Neural progenitor cell (in vitro differentiated cells): ENCODE results near the gene UBE2D2. TPM values are rescaled to one million over a fixed set of nuclear protein-coding genes. Genes with fewer than 3 reads are reported as not detected.
"Not testable (repeated sequence)": the region's sequence is repeated elsewhere in the genome, so short reads cannot be mapped to it uniquely, and the experiment has no call there.

Experiments
- DNase-seq: peaks from one replicate; pipeline ENCODE4 v3.0.0-alpha.2; 2016; ENCODE audit warnings: low spot score
- H2AFZ ChIP-seq: fragments of 200-600 bp; sonication (generic); replicated peaks from 2 replicates; pipeline ENCODE4 v1.6.1; 2016; ENCODE audit warnings: antibody characterized with exemption
- H3F3A ChIP-seq: fragments of 200-600 bp; sonication (generic); 2 replicates; pipeline ENCODE4 v1.6.1; 2016; ENCODE audit warnings: antibody characterized with exemption, low read depth
- H3K27ac ChIP-seq: fragments of 200-600 bp; sonication (generic); 2 replicates; pipeline ENCODE4 v1.5.1; 2016; ENCODE audit warnings: mild to moderate bottlenecking
- H3K27me3 ChIP-seq: fragments of 200-600 bp; sonication (generic); 2 replicates; pipeline ENCODE4 v1.6.1; 2016; ENCODE audit warnings: mild to moderate bottlenecking, moderate library complexity
- H3K36me3 ChIP-seq: fragments of 200-600 bp; sonication (generic); 2 replicates; pipeline ENCODE4 v1.5.1; 2016
- H3K4me1 ChIP-seq: fragments of 200-600 bp; sonication (generic); 2 replicates; pipeline ENCODE4 v1.6.1; 2016; ENCODE audit warnings: mixed run types
- H3K4me2 ChIP-seq: fragments of 200-600 bp; sonication (generic); 2 replicates; pipeline ENCODE4 v1.6.1; 2016
- H3K4me3 ChIP-seq: fragments of 200-600 bp; sonication (generic); 2 replicates; pipeline ENCODE4 v1.5.1; 2016
- H3K79me2 ChIP-seq: fragments of 200-600 bp; sonication (generic); 2 replicates; pipeline ENCODE4 v1.6.1; 2016; ENCODE audit warnings: low read depth
- H3K9ac ChIP-seq: fragments of 200-600 bp; sonication (generic); 2 replicates; pipeline ENCODE4 v1.6.1; 2016
- H3K9me3 ChIP-seq: fragments of 200-600 bp; sonication (generic); 2 replicates; pipeline ENCODE4 v1.5.1; 2016; ENCODE audit warnings: low read depth
- H4K20me1 ChIP-seq: fragments of 200-600 bp; sonication (generic); 2 replicates; pipeline ENCODE4 v1.6.1; 2016; ENCODE audit warnings: low read depth
- H3K27ac Mint-ChIP-seq: 3 replicates; pipeline ENCODE4 v1.8.0; 2021; ENCODE audit warnings: mixed read lengths
- H3K27me3 Mint-ChIP-seq: 2 replicates; pipeline ENCODE4 v1.8.0; 2022; ENCODE audit warnings: low read depth, mild to moderate bottlenecking, inconsistent platforms, moderate library complexity, mixed read lengths; ENCODE audit not compliant: insufficient read depth
- H3K36me3 Mint-ChIP-seq: 3 replicates; pipeline ENCODE4 v1.8.0; 2021; ENCODE audit warnings: mixed read lengths
- H3K4me1 Mint-ChIP-seq: 3 replicates; pipeline ENCODE4 v1.8.0; 2021; ENCODE audit warnings: mixed read lengths
- H3K4me3 Mint-ChIP-seq: 3 replicates; pipeline ENCODE4 v1.8.0; 2021; ENCODE audit warnings: mild to moderate bottlenecking, moderate library complexity, mixed read lengths
- H3K9me3 Mint-ChIP-seq: 3 replicates; pipeline ENCODE4 v1.8.0; 2020; ENCODE audit warnings: mixed read lengths
- CTCF ChIP-seq: fragments of 200-600 bp; sonication (generic); IDR thresholded peaks from 2 replicates; pipeline ENCODE4 v1.5.1; 2017; ENCODE audit warnings: antibody characterized with exemption, mild to moderate bottlenecking
- EZH2 ChIP-seq: fragments of 200-600 bp; sonication (generic); IDR thresholded peaks from 2 replicates; pipeline ENCODE4 v1.6.1; 2017; ENCODE audit warnings: antibody characterized with exemption, mild to moderate bottlenecking, moderate library complexity
- EZH2phosphoT487 ChIP-seq: fragments of 200-600 bp; sonication (generic); IDR thresholded peaks from 2 replicates; pipeline ENCODE4 v1.6.1; 2017; ENCODE audit warnings: antibody characterized with exemption
- total RNA-seq: library from RNA; depleted of rRNA; stranded (reverse); fragments of >200 nt; gene quantifications from 2 replicates; pipeline ENCODE4 v1.2.3, GENCODE V29; 2015; ENCODE audit warnings: low replicate concordance

UBE2D2 gene
- total RNA-seq, 1 donor from 2014 or later = 141 TPM

- H3K36me3 Mint-ChIP-seq = peaks cover 21% of the 10 kb centered on the region
- H3K27ac ChIP-seq = no peak overlapping the region
- H3K27me3 ChIP-seq = no peaks in the 10 kb centered on the region
- H3F3A ChIP-seq = peaks cover 6% of the 10 kb centered on the region
- no peak overlapping the region for H3K4me3 Mint-ChIP-seq
- no peak overlapping the region for H2AFZ ChIP-seq
- DNase-seq = no peak
- no peaks in the 10 kb centered on the region for H3K36me3 ChIP-seq
- peaks cover 8% of the 10 kb centered on the region for H3K9me3 Mint-ChIP-seq
- peaks cover 3% of the 10 kb centered on the region for H3K4me1 Mint-ChIP-seq
- TF ChIP-seq EZH2phosphoT487 (no peak), CTCF (no peak), EZH2 (no peak)
- H3K79me2 ChIP-seq = peaks cover 99% of the 10 kb centered on the region
- H3K4me2 ChIP-seq = no peak overlapping the region
- H3K27ac Mint-ChIP-seq = no peak overlapping the region
- peaks cover 55% of the 10 kb centered on the region for H4K20me1 ChIP-seq
- no peaks in the 10 kb centered on the region for H3K9me3 ChIP-seq
- no peak overlapping the region for H3K9ac ChIP-seq
- no peaks in the 10 kb centered on the region for H3K27me3 Mint-ChIP-seq
- H3K4me3 ChIP-seq = no peak overlapping the region
- H3K4me1 ChIP-seq = no peaks in the 10 kb centered on the region
Observed at GRCh38 chr5:139597134-139597533, 36.0 kb downstream of the UBE2D2 start.

- peaks cover 45% of the 10 kb centered on the region for H4K20me1 ChIP-seq
- not testable (repeated sequence) for H3K4me3 Mint-ChIP-seq, H3K4me1 ChIP-seq
Observed at GRCh38 chr5:139598601-139598965, 37.4 kb downstream of the UBE2D2 start.

GRCh38 chr5:139600336-139600949 is 39.3 kb downstream of the UBE2D2 start:
- no peak for DNase-seq
- H3K9me3 ChIP-seq = no peaks in the 10 kb centered on the region
- peaks cover 6% of the 10 kb centered on the region for H3F3A ChIP-seq
- peaks cover 99% of the 10 kb centered on the region for H3K79me2 ChIP-seq
- TF ChIP-seq EZH2phosphoT487 = no peak
- TF ChIP-seq CTCF = no peak
- no peak for TF ChIP-seq EZH2
- peaks cover 46% of the 10 kb centered on the region for H4K20me1 ChIP-seq
- Mint-ChIP-seq H3K27ac (no peak overlapping the region), H3K27me3 (no peaks in the 10 kb centered on the region), H3K9me3 (peaks cover 8% of the 10 kb centered on the region), H3K4me1 (no peaks in the 10 kb centered on the region), H3K36me3 (peaks cover 22% of the 10 kb centered on the region), H3K4me3 (no peak overlapping the region)
- H3K27ac ChIP-seq = no peak overlapping the region
- no peak overlapping the region for H3K9ac ChIP-seq
- H3K4me3 ChIP-seq = no peak overlapping the region
- H2AFZ ChIP-seq = no peak overlapping the region
- H3K27me3 ChIP-seq = no peaks in the 10 kb centered on the region
- peaks cover 5% of the 10 kb centered on the region for H3K36me3 ChIP-seq
- no peak overlapping the region for H3K4me2 ChIP-seq
- no peaks in the 10 kb centered on the region for H3K4me1 ChIP-seq

More at GRCh38 chr5:139598601-139598965, 37.4 kb downstream of the UBE2D2 start:
- H3K9ac ChIP-seq, H3K9me3 ChIP-seq, H3K36me3 ChIP-seq, H3K4me1 Mint-ChIP-seq, H3K4me2 ChIP-seq, H3K27ac Mint-ChIP-seq, H3K4me3 ChIP-seq, H2AFZ ChIP-seq, H3K27me3 Mint-ChIP-seq, H3F3A ChIP-seq, DNase-seq, H3K9me3 Mint-ChIP-seq, H3K27ac ChIP-seq, H3K27me3 ChIP-seq: not testable (repeated sequence)
- peaks cover 99% of the 10 kb centered on the region for H3K79me2 ChIP-seq
- peaks cover 26% of the 10 kb centered on the region for H3K36me3 Mint-ChIP-seq

GRCh38 chr5:139601429-139601828 is 40.3 kb downstream of the UBE2D2 start:
- no peak overlapping the region for H3K4me3 ChIP-seq
- H3K9ac ChIP-seq = no peak overlapping the region
- H3K9me3 Mint-ChIP-seq = peaks cover 5% of the 10 kb centered on the region
- peaks cover 22% of the 10 kb centered on the region for H3K36me3 Mint-ChIP-seq
- H3K4me2 ChIP-seq = no peak overlapping the region
- no peak overlapping the region for H3K4me3 Mint-ChIP-seq
- no peak overlapping the region for H2AFZ ChIP-seq
- H3K27me3 Mint-ChIP-seq = no peaks in the 10 kb centered on the region
- H4K20me1 ChIP-seq = peaks cover 42% of the 10 kb centered on the region
- peaks cover 5% of the 10 kb centered on the region for H3K36me3 ChIP-seq
- H3K9me3 ChIP-seq = no peaks in the 10 kb centered on the region
- peaks cover 6% of the 10 kb centered on the region for H3F3A ChIP-seq
- peaks cover 99% of the 10 kb centered on the region for H3K79me2 ChIP-seq
- no peaks in the 10 kb centered on the region for H3K27me3 ChIP-seq
- no peak for TF ChIP-seq EZH2
- no peak for TF ChIP-seq EZH2phosphoT487
- TF ChIP-seq CTCF = no peak
- H3K27ac Mint-ChIP-seq = no peak overlapping the region
- no peak overlapping the region for H3K27ac ChIP-seq
- no peak for DNase-seq
- no peaks in the 10 kb centered on the region for H3K4me1 ChIP-seq
- H3K4me1 Mint-ChIP-seq = no peaks in the 10 kb centered on the region

GRCh38 chr5:139601948-139602347 is 40.8 kb downstream of the UBE2D2 start:
- not testable (repeated sequence) for H3K4me3 ChIP-seq, H3K4me2 ChIP-seq, H3K9me3 Mint-ChIP-seq, H3K27ac Mint-ChIP-seq, H3K4me1 Mint-ChIP-seq, DNase-seq, H3K9me3 ChIP-seq, H2AFZ ChIP-seq, H3F3A ChIP-seq, H3K9ac ChIP-seq, H3K27me3 ChIP-seq, H3K27me3 Mint-ChIP-seq, H3K36me3 ChIP-seq, H3K4me3 Mint-ChIP-seq, H3K4me1 ChIP-seq, H3K27ac ChIP-seq
- H4K20me1 ChIP-seq = peaks cover 43% of the 10 kb centered on the region
- H3K79me2 ChIP-seq = peaks cover 99% of the 10 kb centered on the region
- peaks cover 22% of the 10 kb centered on the region for H3K36me3 Mint-ChIP-seq
